PC-9 (cell line): ENCODE results near the gene GALNT9. TPM values are rescaled to one million over a fixed set of nuclear protein-coding genes. Genes with fewer than 3 reads are reported as not detected.

Experiments
- BruUV-seq: library from RNA; stranded (reverse); fragments of 400-500 nt; replicated peaks from 2 replicates; lab custom pipeline; 2021; lab: Mats Ljungman, UMichigan
- CTCF ChIA-PET: fragments of 300-600 bp; sonication (Branson Sonifier 250); formaldehyde crosslinking; loops from one replicate; lab custom pipeline; 2022; ENCODE audit warnings: antibody characterized with exemption; lab: Charles Lee
- POLR2A ChIA-PET: fragments of 300-600 bp; sonication (Branson Sonifier 250); formaldehyde crosslinking; loops from one replicate; lab custom pipeline; 2022; ENCODE audit warnings: antibody characterized with exemption; ENCODE audit not compliant: unreplicated experiment; lab: Charles Lee
- DNase-seq, 2 experiments: peaks; one replicate each; pipeline versions ENCODE4 v3.0.0 to v3.0.0-alpha.2; 2015 to 2022; ENCODE audit warnings: mixed read lengths in 1 of 2
- H2AFZ ChIP-seq: fragments of 200-600 bp; sonication (generic); 2 replicates; pipeline ENCODE4 v1.8.1; 2017; ENCODE audit warnings: antibody characterized with exemption
- H3F3A ChIP-seq: fragments of 200-600 bp; sonication (generic); 2 replicates; pipeline ENCODE4 v1.8.1; 2017; ENCODE audit warnings: antibody characterized with exemption, mild to moderate bottlenecking, low read depth; ENCODE audit not compliant: insufficient read depth
- H3K27ac ChIP-seq: fragments of 200-600 bp; sonication (generic); 2 replicates; pipeline ENCODE4 v1.6.1; 2016; ENCODE audit warnings: mixed run types
- H3K27me3 ChIP-seq: fragments of 200-600 bp; sonication (generic); 2 replicates; pipeline ENCODE4 v1.6.1; 2016; ENCODE audit warnings: low read depth, mixed run types; ENCODE audit not compliant: insufficient read depth
- H3K36me3 ChIP-seq: fragments of 200-600 bp; sonication (generic); 2 replicates; pipeline ENCODE4 v1.6.1; 2016; ENCODE audit warnings: low read depth, mixed run types
- H3K4me1 ChIP-seq: fragments of 200-600 bp; sonication (generic); replicated peaks from 2 replicates; pipeline ENCODE4 v1.6.1; 2016; ENCODE audit warnings: mixed run types; ENCODE audit not compliant: insufficient read depth
- H3K4me2 ChIP-seq: fragments of 200-600 bp; sonication (generic); 2 replicates; pipeline ENCODE4 v1.6.1; 2017; ENCODE audit warnings: mixed run types
- H3K4me3 ChIP-seq: fragments of 200-600 bp; sonication (generic); 2 replicates; pipeline ENCODE4 v1.6.1; 2016; ENCODE audit warnings: mixed run types
- H3K79me2 ChIP-seq: fragments of 200-600 bp; sonication (generic); 2 replicates; pipeline ENCODE4 v1.6.1; 2017; ENCODE audit warnings: low read depth, mixed run types
- H3K9me2 ChIP-seq: fragments of 200-600 bp; sonication (generic); 2 replicates; pipeline ENCODE4 v1.8.1; 2017; ENCODE audit warnings: mild to moderate bottlenecking; ENCODE audit not compliant: insufficient read depth
- H3K9me3 ChIP-seq: fragments of 200-600 bp; sonication (generic); 2 replicates; pipeline ENCODE4 v1.8.1; 2016; ENCODE audit warnings: low read depth; ENCODE audit not compliant: insufficient read depth
- H4K20me1 ChIP-seq: fragments of 200-600 bp; sonication (generic); 2 replicates; pipeline ENCODE4 v1.8.1; 2017; ENCODE audit not compliant: insufficient read depth
- EZH2 ChIP-seq: fragments of 200-600 bp; sonication (generic); IDR thresholded peaks from 2 replicates; pipeline ENCODE4 v1.8.0; 2017; ENCODE audit warnings: antibody characterized with exemption, low read depth
- intact Hi-C: fragments of 100-400 bp; cut with micrococcal nuclease; formaldehyde crosslinking; loops from one replicate; pipeline ENCODE4 v1.10.0; 2022; ENCODE audit not compliant: unreplicated experiment
- total RNA-seq: library from RNA; stranded (reverse); gene quantifications from 2 replicates; pipeline ENCODE4 v1.2.3, GENCODE V29; 2021
- TF ChIP-seq, protein P1 (sequence below): fragments of 200-600 bp; sonication (generic); conservative IDR thresholded peaks from 2 replicates; pipeline ENCODE4 v1.6.1; 2017; ENCODE audit warnings: mixed run types, antibody characterized with exemption, mild to moderate bottlenecking, moderate library complexity

Gene GALNT9
- total RNA-seq, 1 experiment from 2014 or later: 11.2 TPM

GRCh38 chr12:132328282-132329029 lies 933 bp downstream of the GALNT9 start:
- Histone ChIP-seq H3K4me1 (no peaks in the 10 kb centered on the region), H3K9me3 (no peaks in the 10 kb centered on the region; the same call in 1 of the 2 replicates), H3F3A (peaks cover 9% of the 10 kb centered on the region; the same call in 1 of the 2 replicates), H3K9me2 (no peaks in the 10 kb centered on the region), H3K36me3 (no peaks in the 10 kb centered on the region), H3K4me2 (no peak overlapping the region), H3K27me3 (peaks cover 84% of the 10 kb centered on the region), H2AFZ (no peak overlapping the region), H3K79me2 (no peaks in the 10 kb centered on the region), H4K20me1 (no peaks in the 10 kb centered on the region), H3K27ac (no peak overlapping the region), H3K4me3 (no peak overlapping the region)
- DNase-seq: no peak
- TF ChIP-seq, protein P1, sequence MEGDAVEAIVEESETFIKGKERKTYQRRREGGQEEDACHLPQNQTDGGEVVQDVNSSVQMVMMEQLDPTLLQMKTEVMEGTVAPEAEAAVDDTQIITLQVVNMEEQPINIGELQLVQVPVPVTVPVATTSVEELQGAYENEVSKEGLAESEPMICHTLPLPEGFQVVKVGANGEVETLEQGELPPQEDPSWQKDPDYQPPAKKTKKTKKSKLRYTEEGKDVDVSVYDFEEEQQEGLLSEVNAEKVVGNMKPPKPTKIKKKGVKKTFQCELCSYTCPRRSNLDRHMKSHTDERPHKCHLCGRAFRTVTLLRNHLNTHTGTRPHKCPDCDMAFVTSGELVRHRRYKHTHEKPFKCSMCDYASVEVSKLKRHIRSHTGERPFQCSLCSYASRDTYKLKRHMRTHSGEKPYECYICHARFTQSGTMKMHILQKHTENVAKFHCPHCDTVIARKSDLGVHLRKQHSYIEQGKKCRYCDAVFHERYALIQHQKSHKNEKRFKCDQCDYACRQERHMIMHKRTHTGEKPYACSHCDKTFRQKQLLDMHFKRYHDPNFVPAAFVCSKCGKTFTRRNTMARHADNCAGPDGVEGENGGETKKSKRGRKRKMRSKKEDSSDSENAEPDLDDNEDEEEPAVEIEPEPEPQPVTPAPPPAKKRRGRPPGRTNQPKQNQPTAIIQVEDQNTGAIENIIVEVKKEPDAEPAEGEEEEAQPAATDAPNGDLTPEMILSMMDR: no peak
- no peak for TF ChIP-seq EZH2
- no TSS peak for BruUV-seq
- intact Hi-C loops: no loop called here
- ChIA-PET POLR2A (no interaction called here), CTCF (no interaction called here)

GRCh38 chr12:132327336-132328171 lies 1.8 kb downstream of the GALNT9 start:
- Histone ChIP-seq H2AFZ (no peak overlapping the region), H3K4me3 (no peak overlapping the region), H3K9me3 (no peaks in the 10 kb centered on the region; the same call in 1 of the 2 replicates), H3K4me1 (no peaks in the 10 kb centered on the region), H3K36me3 (no peaks in the 10 kb centered on the region), H3K4me2 (no peak overlapping the region), H3K27me3 (peaks cover 87% of the 10 kb centered on the region), H3K79me2 (no peaks in the 10 kb centered on the region), H3K9me2 (no peaks in the 10 kb centered on the region), H3F3A (peaks cover 9% of the 10 kb centered on the region; the same call in 1 of the 2 replicates), H4K20me1 (no peaks in the 10 kb centered on the region), H3K27ac (no peak overlapping the region)
- intact Hi-C loops: no loop called here
- no TSS peak for BruUV-seq
- TF ChIP-seq, protein P1: no peak
- no peak for TF ChIP-seq EZH2
- ChIA-PET POLR2A (no interaction called here), CTCF (no interaction called here)
- peak in 1 of 2 experiments; percentile 25 for DNase-seq

DNA sequence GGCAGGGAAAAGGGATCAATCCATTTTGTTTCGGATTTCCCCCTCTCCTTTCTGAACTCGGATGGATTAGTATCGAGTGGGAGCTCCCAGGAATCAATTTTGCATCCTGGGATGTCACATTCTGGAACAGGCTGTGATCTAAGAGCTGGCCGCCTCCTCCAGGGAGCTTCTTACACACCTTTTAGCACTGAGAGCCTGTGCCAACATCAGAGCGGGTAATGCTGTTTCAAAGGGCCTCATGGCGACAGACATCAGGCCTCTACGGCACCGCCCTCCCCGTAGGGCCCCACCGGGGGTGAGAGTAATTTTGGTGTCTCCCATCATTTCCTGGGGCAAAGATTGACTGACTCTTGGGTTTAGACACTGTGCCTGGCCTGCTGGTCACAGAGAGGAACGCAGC lies 2.7 kb downstream of the GALNT9 start:
- Histone ChIP-seq H3F3A (peaks cover 9% of the 10 kb centered on the region; the same call in 1 of the 2 replicates), H3K36me3 (no peaks in the 10 kb centered on the region), H3K9me2 (no peaks in the 10 kb centered on the region), H3K79me2 (no peaks in the 10 kb centered on the region), H3K4me2 (no peak overlapping the region), H4K20me1 (no peaks in the 10 kb centered on the region), H3K4me1 (no peaks in the 10 kb centered on the region), H3K9me3 (no peaks in the 10 kb centered on the region; the same call in 1 of the 2 replicates), H3K27ac (no peak overlapping the region), H3K27me3 (peaks cover 85% of the 10 kb centered on the region), H2AFZ (no peak overlapping the region), H3K4me3 (no peak overlapping the region)
- intact Hi-C loops: no loop called here
- CTCF ChIA-PET: no interaction called here
- BruUV-seq: no TSS peak
- no peak for DNase-seq
- TF ChIP-seq EZH2: no peak
- TF ChIP-seq, protein P1: no peak
- POLR2A ChIA-PET: no interaction called here
